A549 (cell line): ENCODE data around the gene CHURC1. TPM values are rescaled to one million over a fixed set of nuclear protein-coding genes. Genes with fewer than 3 reads are reported as not detected.
A peak's percentile ranks its signal among the peaks of the same experiment; 100 is the strongest.

Experiments
- ATAC-seq, 2 experiments: fragments of 200-7000 bp in 1 of 2; fragments of >200 bp in 1 of 2; cut with Nextera tagmentation in 1 of 2; cut with Tn5 transposase in 1 of 2; 3 replicates each; pipeline versions ENCODE4 v1.8.0 to v1.9.1; 2018 to 2020; ENCODE audit warnings: mild to moderate bottlenecking in 1 of 2, moderate library complexity in 1 of 2
- CTCF ChIA-PET: fragments of 300-600 bp; sonication (Branson Sonifier 250); formaldehyde crosslinking; extraction: SDS; loops from one replicate; lab custom pipeline; 2021; ENCODE audit warnings: antibody characterized with exemption, inconsistent platforms; lab: Yijun Ruan, JAX
- POLR2A ChIA-PET: fragments of 350-600 bp; formaldehyde crosslinking; extraction: SDS; loops from one replicate; lab custom pipeline; 2021; ENCODE audit warnings: antibody characterized with exemption, inconsistent platforms; lab: Yijun Ruan, JAX
- DNase-seq, 2 experiments: peaks; one replicate each; pipeline versions ENCODE4 v3.0.0 to v3.0.0-alpha.2; 2011 to 2016; ENCODE audit warnings: low read depth in 1 of 2, low spot score in 1 of 2
- FAIRE-seq: peaks from 2 replicates; lab custom pipeline; 2011; peaks lifted over from hg19 to GRCh38; lab: Jason Lieb, UNC
- H3K27ac ChIP-seq, 2 experiments: fragments of >200 bp; sonication (Bioruptor Twin); formaldehyde crosslinking; 3 replicates each; pipeline ENCODE4 v1.5.1; 2016 to 2017
- H3K4me1 ChIP-seq: fragments of >200 bp; sonication (Bioruptor Twin); formaldehyde crosslinking; 3 replicates; pipeline ENCODE4 v1.6.1; 2016
- H3K4me2 ChIP-seq: fragments of >200 bp; sonication (Bioruptor Twin); formaldehyde crosslinking; 3 replicates; pipeline ENCODE4 v1.6.1; 2016
- H3K4me3 ChIP-seq: fragments of >200 bp; sonication (Bioruptor Twin); formaldehyde crosslinking; 3 replicates; pipeline ENCODE4 v1.5.1; 2016
- H3K9me3 ChIP-seq: fragments of >200 bp; sonication (Bioruptor Twin); formaldehyde crosslinking; 3 replicates; pipeline ENCODE4 v1.6.1; 2016
- CEBPB ChIP-seq, 2 experiments: fragments of >200 bp in 1 of 2; sonication (Bioruptor Twin) in 1 of 2; formaldehyde crosslinking in 1 of 2; IDR thresholded peaks; 2 replicates each; pipeline ENCODE4 v1.6.1; 2012 to 2016
- CHD4 ChIP-seq: fragments of 200-600 bp; sonication (generic); IDR thresholded peaks from 2 replicates; pipeline ENCODE4 v1.6.1; 2016; ENCODE audit warnings: antibody characterized with exemption, mild to moderate bottlenecking, borderline replicate concordance
- EHF ChIP-seq: fragments of 250-450 bp; sonication (Bioruptor Pico); IDR thresholded peaks from 2 replicates; pipeline ENCODE4 v1.5.0; 2020; ENCODE audit warnings: mild to moderate bottlenecking
- EHMT2 ChIP-seq: fragments of 200-600 bp; sonication (generic); IDR thresholded peaks from 2 replicates; pipeline ENCODE4 v1.6.1; 2016; ENCODE audit warnings: antibody characterized with exemption, low read depth, mild to moderate bottlenecking, moderate library complexity
- FOSL2 ChIP-seq, 2 experiments: fragments of 450-650 bp in 1 of 2; fragments of >200 bp in 1 of 2; sonication (Bioruptor Twin) in 1 of 2; formaldehyde crosslinking; IDR thresholded peaks; 2 replicates each; pipeline versions ENCODE4 v1.5.0 to v1.6.1; 2016 to 2020; ENCODE audit warnings: mild to moderate bottlenecking in 1 of 2, moderate library complexity in 1 of 2
- HOXA7 ChIP-seq: fragments of 250-450 bp; sonication (Bioruptor Pico); IDR thresholded peaks from 2 replicates; pipeline ENCODE4 v1.5.0; 2020; ENCODE audit warnings: mild to moderate bottlenecking, moderate library complexity
- HOXB13 ChIP-seq: fragments of 250-450 bp; sonication (Bioruptor Pico); IDR thresholded peaks from 2 replicates; pipeline ENCODE4 v1.5.0; 2020; ENCODE audit warnings: low read depth, mild to moderate bottlenecking, moderate library complexity
- JUN ChIP-seq, 2 experiments: fragments of >200 bp; sonication (Bioruptor Twin); formaldehyde crosslinking; IDR thresholded peaks; 2 replicates in 1 of 2; 3 replicates in 1 of 2; pipeline ENCODE4 v1.6.1; 2016 to 2017
- JUNB ChIP-seq: fragments of >200 bp; sonication (Bioruptor Twin); formaldehyde crosslinking; IDR thresholded peaks from 2 replicates; pipeline ENCODE4 v1.6.1; 2016
- NFE2L2 ChIP-seq: fragments of 150-350 bp; conservative IDR thresholded peaks from 2 replicates; pipeline ENCODE4 v1.6.1; 2014; ENCODE audit warnings: low read length
- NPAS2 ChIP-seq: fragments of 250-450 bp; sonication (Bioruptor Pico); IDR thresholded peaks from 2 replicates; pipeline ENCODE4 v1.8.0; 2022; ENCODE audit warnings: mild to moderate bottlenecking, moderate library complexity, borderline replicate concordance
- PHF8 ChIP-seq: fragments of 200-600 bp; sonication (generic); IDR thresholded peaks from 2 replicates; pipeline ENCODE4 v1.6.1; 2016; ENCODE audit warnings: low read depth, mild to moderate bottlenecking, antibody characterized with exemption, moderate library complexity, borderline replicate concordance
- POLR2A ChIP-seq: IDR thresholded peaks from 2 replicates; pipeline ENCODE4 v1.6.1; 2012; ENCODE audit warnings: mild to moderate bottlenecking, low read length
- RCOR1 ChIP-seq: fragments of 150-350 bp; IDR thresholded peaks from 2 replicates; pipeline ENCODE4 v1.6.1; 2014; ENCODE audit warnings: antibody characterized with exemption, low read length, low read depth
- SREBF2 ChIP-seq: fragments of 450-650 bp; IDR thresholded peaks from 2 replicates; pipeline ENCODE4 v1.6.1; 2014; ENCODE audit warnings: mild to moderate bottlenecking, moderate library complexity
- TP53 ChIP-seq: fragments of 250-450 bp; sonication (Bioruptor Pico); IDR thresholded peaks from 2 replicates; pipeline ENCODE4 v1.5.0; 2021; ENCODE audit warnings: mild to moderate bottlenecking, moderate library complexity
- ZC3H11A ChIP-seq: fragments of 450-650 bp; IDR thresholded peaks from 2 replicates; pipeline ENCODE4 v1.6.1; 2014; ENCODE audit warnings: antibody characterized with exemption, mild to moderate bottlenecking
- ZFP36 ChIP-seq: fragments of 450-650 bp; IDR thresholded peaks from 2 replicates; pipeline ENCODE4 v1.6.1; 2014; ENCODE audit warnings: borderline replicate concordance; ENCODE audit not compliant: partially characterized antibody
- ZNF302 ChIP-seq: fragments of 250-450 bp; sonication (Bioruptor Pico); IDR thresholded peaks from 2 replicates; pipeline ENCODE4 v1.9.0; 2021; ENCODE audit warnings: inconsistent platforms, mild to moderate bottlenecking, moderate library complexity
- WGBS: methylation state at CpG from one replicate; pipeline ENCODE4 v1.1.6; 2017; ENCODE audit errors: missing lambda C conversion rate; 5-methylcytosine and 5-hydroxymethylcytosine counted together
- polyA plus RNA-seq, 4 experiments: library from polyadenylated mRNA; depleted of rRNA in 3 of 4; stranded (reverse); fragments of >200 nt; fragmentation: RNase III in 1 of 4; extraction: RNeasy Plus Mini Kit Qiagen cat#74134 plus additional on column Dnase treatment in 1 of 4; gene quantifications; 2 replicates in 3 of 4; 3 replicates in 1 of 4; pipeline ENCODE4 v1.2.3, GENCODE V29; 2011 to 2017
- TF ChIP-seq, protein P1 (sequence below): IDR thresholded peaks from 2 replicates; pipeline ENCODE4 v1.6.1; 2012
- TF ChIP-seq, protein P2 (sequence below): fragments of 250-450 bp; sonication (Bioruptor Pico); IDR thresholded peaks from 2 replicates; pipeline ENCODE4 v1.5.0; 2020; ENCODE audit warnings: low read depth, mild to moderate bottlenecking, moderate library complexity
- TF ChIP-seq, protein P3 (sequence below): fragments of 150-350 bp; IDR thresholded peaks from 2 replicates; pipeline ENCODE4 v1.6.1; 2014; ENCODE audit warnings: low read depth, mild to moderate bottlenecking, low read length
- TF ChIP-seq, protein P4 (sequence below): fragments of >200 bp; sonication (Bioruptor Twin); formaldehyde crosslinking; IDR thresholded peaks from 2 replicates; pipeline ENCODE4 v1.6.1; 2016
- TF ChIP-seq, protein P5 (sequence below): fragments of 450-650 bp; IDR thresholded peaks from 2 replicates; pipeline ENCODE4 v1.6.1; 2014; ENCODE audit warnings: antibody characterized with exemption

CHURC1 gene
- polyA plus RNA-seq, 2 of the 4 experiments (the other 2 are of a cell fraction): 151 to 153 TPM

DNA sequence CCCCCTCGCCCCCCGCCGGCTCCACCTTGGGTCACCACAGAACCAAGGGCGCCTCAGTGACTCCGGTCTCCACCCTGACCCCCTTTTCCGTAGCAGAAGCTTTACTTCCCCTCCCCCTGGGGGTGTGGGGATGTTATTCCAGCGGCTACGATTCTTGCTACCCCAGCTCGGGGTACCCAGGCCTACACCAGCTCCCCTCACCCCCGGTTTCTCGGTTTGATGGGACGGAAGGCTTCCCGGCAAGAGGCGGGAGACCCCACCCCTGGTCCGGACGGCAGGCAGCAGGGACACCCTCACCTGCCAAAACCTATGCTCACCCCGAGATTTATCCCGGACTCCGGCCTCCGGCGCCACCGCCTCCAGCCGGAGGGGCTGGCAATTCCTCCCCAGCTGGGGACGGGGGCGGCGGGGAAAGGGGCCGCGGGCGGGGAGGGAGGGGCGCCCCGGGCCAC lies 57.3 kb downstream of the CHURC1 start (continued):
- TF ChIP-seq, protein P1, sequence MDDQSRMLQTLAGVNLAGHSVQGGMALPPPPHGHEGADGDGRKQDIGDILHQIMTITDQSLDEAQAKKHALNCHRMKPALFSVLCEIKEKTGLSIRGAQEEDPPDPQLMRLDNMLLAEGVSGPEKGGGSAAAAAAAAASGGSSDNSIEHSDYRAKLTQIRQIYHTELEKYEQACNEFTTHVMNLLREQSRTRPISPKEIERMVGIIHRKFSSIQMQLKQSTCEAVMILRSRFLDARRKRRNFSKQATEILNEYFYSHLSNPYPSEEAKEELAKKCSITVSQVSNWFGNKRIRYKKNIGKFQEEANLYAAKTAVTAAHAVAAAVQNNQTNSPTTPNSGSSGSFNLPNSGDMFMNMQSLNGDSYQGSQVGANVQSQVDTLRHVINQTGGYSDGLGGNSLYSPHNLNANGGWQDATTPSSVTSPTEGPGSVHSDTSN: no peak
- TF ChIP-seq SREBF2 (no peak), CEBPB (IDR thresholded peaks at IDR 0.05) (no peak), RCOR1 (no peak), ZNF302 (CRISPR knock-in tag) (no peak), CHD4 (no peak), FOSL2 (IDR thresholded peaks at IDR 0.05) (no peak), FOSL2 (CRISPR knock-in tag; IDR thresholded peaks at IDR 0.05) (no peak), JUNB (no peak), JUN (IDR thresholded peaks at IDR 0.05) (no peak), HOXB13 (CRISPR knock-in tag) (no peak), TP53 (CRISPR knock-in tag) (no peak)
- TF ChIP-seq, protein P2, sequence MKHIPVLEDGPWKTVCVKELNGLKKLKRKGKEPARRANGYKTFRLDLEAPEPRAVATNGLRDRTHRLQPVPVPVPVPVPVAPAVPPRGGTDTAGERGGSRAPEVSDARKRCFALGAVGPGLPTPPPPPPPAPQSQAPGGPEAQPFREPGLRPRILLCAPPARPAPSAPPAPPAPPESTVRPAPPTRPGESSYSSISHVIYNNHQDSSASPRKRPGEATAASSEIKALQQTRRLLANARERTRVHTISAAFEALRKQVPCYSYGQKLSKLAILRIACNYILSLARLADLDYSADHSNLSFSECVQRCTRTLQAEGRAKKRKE: no peak

DNA sequence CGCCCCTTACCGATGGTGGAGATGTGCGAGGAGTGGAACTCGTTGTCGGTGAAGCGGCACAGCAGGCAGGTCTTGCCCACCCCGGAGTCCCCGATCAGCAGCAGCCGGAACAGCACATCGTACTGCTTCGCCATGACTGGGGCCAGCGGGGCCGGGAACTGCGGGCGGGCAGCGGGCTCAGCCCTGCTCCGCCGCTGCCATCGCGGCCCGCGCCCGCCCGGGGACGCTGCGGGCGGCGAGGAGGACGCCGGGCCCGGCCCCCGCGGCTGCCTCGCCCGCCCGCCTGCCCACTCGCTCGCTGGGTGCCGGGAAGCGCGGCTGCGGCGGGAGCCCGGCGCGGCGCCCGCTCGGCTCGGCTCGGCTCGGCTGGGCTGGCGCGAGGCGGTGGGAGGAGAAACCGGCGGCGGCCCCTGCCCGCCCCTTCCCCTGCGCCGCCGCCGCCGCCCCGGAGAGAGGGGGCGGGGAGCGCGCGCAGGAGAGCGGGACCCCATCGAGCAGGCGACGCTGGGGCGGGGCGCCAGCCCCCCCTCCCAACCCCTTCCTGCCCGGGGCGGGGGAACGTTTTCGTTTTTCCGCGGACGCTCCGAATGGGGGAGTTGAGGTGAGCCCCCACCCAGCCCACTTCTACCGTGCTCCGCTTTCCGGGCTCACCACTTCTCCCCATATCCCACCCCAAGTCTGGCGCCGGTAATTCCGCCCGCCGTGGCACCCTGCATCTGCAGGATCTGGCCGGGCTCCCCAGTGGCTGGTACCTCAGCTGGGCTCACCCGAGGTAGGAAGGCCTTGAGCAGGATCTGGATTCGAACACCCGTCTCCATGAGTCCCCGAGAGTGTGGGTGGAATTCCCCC lies 57.9 kb downstream of the CHURC1 start, which contains the start of gene RAB15:
TSS of gene RAB15 (minus strand) at position 394 of the 849 bp plus-strand sequence. CDS start at position 134, 260 bp downstream.
- no peak for TF ChIP-seq HOXA7 (CRISPR knock-in tag)
- 0 out of 5 replicates have a peak, but pooled peaks of 1 of the 2 experiments have one; percentile 31 for TF ChIP-seq JUN (IDR thresholded peaks at IDR 0.05)
- no peak for TF ChIP-seq NFE2L2
- TF ChIP-seq, protein P3, sequence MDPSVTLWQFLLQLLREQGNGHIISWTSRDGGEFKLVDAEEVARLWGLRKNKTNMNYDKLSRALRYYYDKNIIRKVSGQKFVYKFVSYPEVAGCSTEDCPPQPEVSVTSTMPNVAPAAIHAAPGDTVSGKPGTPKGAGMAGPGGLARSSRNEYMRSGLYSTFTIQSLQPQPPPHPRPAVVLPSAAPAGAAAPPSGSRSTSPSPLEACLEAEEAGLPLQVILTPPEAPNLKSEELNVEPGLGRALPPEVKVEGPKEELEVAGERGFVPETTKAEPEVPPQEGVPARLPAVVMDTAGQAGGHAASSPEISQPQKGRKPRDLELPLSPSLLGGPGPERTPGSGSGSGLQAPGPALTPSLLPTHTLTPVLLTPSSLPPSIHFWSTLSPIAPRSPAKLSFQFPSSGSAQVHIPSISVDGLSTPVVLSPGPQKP: no peak
- 0 out of 2 replicates have a peak, but pooled peaks have one; percentile 23 for TF ChIP-seq POLR2A
- TF ChIP-seq EHMT2: no peak
- TF ChIP-seq, all 56 proteins: peak for 2
- FAIRE-seq: no peak
- ChIA-PET CTCF (no interaction called here), POLR2A (interaction anchor here (0.6 kb wide), 1 partner anchor 184 kb away, joined by 3 read pairs; no protein-coding TSS in a partner anchor)
- ATAC-seq: peak; percentile 72 to 73
- H3K4me2 ChIP-seq: peak within 1 kb of the TSS; percentile 94
- peak within 1 kb of the TSS; percentile 61 for H3K4me3 ChIP-seq
- H3K9me3 ChIP-seq: no peaks in the 10 kb centered on the region
- 0% methylated on average over 10 of the region's 96 CpGs for WGBS
- peak within 1 kb of the TSS; percentile 79 to 94 for H3K27ac ChIP-seq
- peak; percentile 34 to 39 for DNase-seq
- peaks cover 22% of the 10 kb centered on the region; the same call in 2 of the 3 replicates for H3K4me1 ChIP-seq

DNA sequence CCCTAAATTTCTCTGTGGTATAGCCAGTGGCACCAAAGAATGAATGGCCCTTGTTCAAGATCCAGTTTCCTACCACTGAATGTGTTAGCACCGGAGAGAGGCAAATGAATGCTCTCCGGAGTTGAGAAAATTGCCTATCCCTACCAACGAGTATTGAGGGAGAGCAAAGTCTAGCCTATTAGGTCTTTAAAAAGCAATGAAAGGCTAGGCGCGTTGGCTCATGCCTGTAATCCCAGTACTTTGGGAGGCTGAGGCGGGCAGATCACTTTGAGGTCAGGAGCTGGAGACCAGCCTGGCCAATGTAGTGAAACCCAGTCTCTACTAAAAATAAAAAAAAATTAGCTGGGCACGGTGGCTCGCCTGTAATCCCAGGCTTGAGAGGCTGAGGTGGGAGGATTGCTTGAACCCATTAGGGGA lies 58.8 kb downstream of the CHURC1 start:
- Histone ChIP-seq H3K4me1 (peaks cover 22% of the 10 kb centered on the region; the same call in 2 of the 3 replicates), H3K27ac (peak overlapping the region; percentile 79 to 94; a peak in 5 of 6 replicates), H3K9me3 (no peaks in the 10 kb centered on the region), H3K4me3 (peak overlapping the region; percentile 61), H3K4me2 (peak overlapping the region; percentile 94)
- FAIRE-seq (no peak), ATAC-seq (no peak), DNase-seq (no peak)
- 91% methylated on average over 8 of the region's 8 CpGs for WGBS
- ChIA-PET POLR2A (no interaction called here), CTCF (interaction anchor here (1.4 kb wide), 1 partner anchor 9 kb away, joined by 5 read pairs; no protein-coding TSS in a partner anchor)
- TF ChIP-seq HOXB13 (CRISPR knock-in tag) (no peak), NPAS2 (CRISPR knock-in tag) (no peak), NFE2L2 (no peak), ZFP36 (no peak), ZC3H11A (no peak), PHF8 (no peak), EHF (CRISPR knock-in tag) (no peak)
- TF ChIP-seq, protein P4, sequence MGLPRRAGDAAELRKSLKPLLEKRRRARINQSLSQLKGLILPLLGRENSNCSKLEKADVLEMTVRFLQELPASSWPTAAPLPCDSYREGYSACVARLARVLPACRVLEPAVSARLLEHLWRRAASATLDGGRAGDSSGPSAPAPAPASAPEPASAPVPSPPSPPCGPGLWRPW: no peak
- TF ChIP-seq, protein P2: no peak
- TF ChIP-seq, protein P5, sequence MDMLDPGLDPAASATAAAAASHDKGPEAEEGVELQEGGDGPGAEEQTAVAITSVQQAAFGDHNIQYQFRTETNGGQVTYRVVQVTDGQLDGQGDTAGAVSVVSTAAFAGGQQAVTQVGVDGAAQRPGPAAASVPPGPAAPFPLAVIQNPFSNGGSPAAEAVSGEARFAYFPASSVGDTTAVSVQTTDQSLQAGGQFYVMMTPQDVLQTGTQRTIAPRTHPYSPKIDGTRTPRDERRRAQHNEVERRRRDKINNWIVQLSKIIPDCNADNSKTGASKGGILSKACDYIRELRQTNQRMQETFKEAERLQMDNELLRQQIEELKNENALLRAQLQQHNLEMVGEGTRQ: no peak
